Mesendoderm (in vitro differentiated cells): Measurements from ENCODE around the gene BAZ2B.

ENCODE experiments used
- DNase-seq: peaks from one replicate; pipeline ENCODE4 v3.0.0; 2013
- H2AK5ac ChIP-seq: 2 replicates; pipeline ENCODE4 v1.6.1; 2013; ENCODE audit warnings: low read length, inconsistent platforms
- H2BK120ac ChIP-seq: 2 replicates; pipeline ENCODE4 v1.6.1; 2013; ENCODE audit warnings: low read depth, mild to moderate bottlenecking, low read length, moderate library complexity, mixed read lengths
- H2BK15ac ChIP-seq: replicated peaks from 2 replicates; pipeline ENCODE4 v1.6.1; 2013; ENCODE audit warnings: low read depth, mild to moderate bottlenecking, moderate library complexity
- H2BK5ac ChIP-seq: 2 replicates; pipeline ENCODE4 v1.6.1; 2013; ENCODE audit warnings: low read length, inconsistent platforms
- H3K18ac ChIP-seq: 2 replicates; pipeline ENCODE4 v1.6.1; 2013; ENCODE audit warnings: mild to moderate bottlenecking, low read length, mixed read lengths
- H3K23ac ChIP-seq: one replicate; pipeline ENCODE4 v1.6.1; 2013; ENCODE audit warnings: low read length
- H3K27ac ChIP-seq: 2 replicates; pipeline ENCODE4 v1.5.1; 2013; ENCODE audit warnings: low read depth, mild to moderate bottlenecking, inconsistent platforms, low read length, moderate library complexity
- H3K27me3 ChIP-seq: 2 replicates; pipeline ENCODE4 v1.6.1; 2013; ENCODE audit warnings: low read length, control low read depth, mild to moderate bottlenecking, inconsistent platforms; ENCODE audit not compliant: insufficient read depth, poor library complexity
- H3K36me3 ChIP-seq: 2 replicates; pipeline ENCODE4 v1.6.1; 2013; ENCODE audit warnings: low read length, inconsistent platforms; ENCODE audit not compliant: control insufficient read depth, insufficient read depth
- H3K4ac ChIP-seq: one replicate; pipeline ENCODE4 v1.6.1; 2013; ENCODE audit warnings: low read depth, mild to moderate bottlenecking, low read length, moderate library complexity
- H3K4me1 ChIP-seq: 2 replicates; pipeline ENCODE4 v1.6.1; 2013; ENCODE audit warnings: low read depth, low read length, inconsistent platforms; ENCODE audit not compliant: control insufficient read depth
- H3K4me2 ChIP-seq: 2 replicates; pipeline ENCODE4 v1.6.1; 2013; ENCODE audit warnings: low read length
- H3K4me3 ChIP-seq: 2 replicates; pipeline ENCODE4 v1.5.1; 2013; ENCODE audit warnings: mild to moderate bottlenecking, low read length
- H3K56ac ChIP-seq: one replicate; pipeline ENCODE4 v1.6.1; 2013; ENCODE audit warnings: low read length
- H3K79me1 ChIP-seq: 2 replicates; pipeline ENCODE4 v1.6.1; 2013; ENCODE audit warnings: low read length, inconsistent platforms
- H3K79me2 ChIP-seq: 2 replicates; pipeline ENCODE4 v1.6.1; 2013; ENCODE audit warnings: mild to moderate bottlenecking, low read length; ENCODE audit not compliant: control insufficient read depth, insufficient read depth
- H3K9ac ChIP-seq: 2 replicates; pipeline ENCODE4 v1.6.1; 2013; ENCODE audit warnings: low read length, inconsistent platforms
- H4K5ac ChIP-seq: one replicate; pipeline ENCODE4 v1.6.1; 2013; ENCODE audit warnings: low read length
- H4K8ac ChIP-seq: one replicate; pipeline ENCODE4 v1.6.1; 2013; ENCODE audit warnings: low read depth, mild to moderate bottlenecking, control low read depth, low read length, moderate library complexity
- WGBS: extraction: QIAGEN DNeasy Blood & Tissue Kit; methylation state at CpG from one replicate; pipeline ENCODE4 v1.1.7; 2013; ENCODE audit warnings: low lambda C conversion rate, missing lambda C conversion rate; ENCODE audit not compliant: insufficient coverage; ENCODE audit errors: extremely low coverage; 5-methylcytosine and 5-hydroxymethylcytosine counted together

BAZ2B gene

DNA sequence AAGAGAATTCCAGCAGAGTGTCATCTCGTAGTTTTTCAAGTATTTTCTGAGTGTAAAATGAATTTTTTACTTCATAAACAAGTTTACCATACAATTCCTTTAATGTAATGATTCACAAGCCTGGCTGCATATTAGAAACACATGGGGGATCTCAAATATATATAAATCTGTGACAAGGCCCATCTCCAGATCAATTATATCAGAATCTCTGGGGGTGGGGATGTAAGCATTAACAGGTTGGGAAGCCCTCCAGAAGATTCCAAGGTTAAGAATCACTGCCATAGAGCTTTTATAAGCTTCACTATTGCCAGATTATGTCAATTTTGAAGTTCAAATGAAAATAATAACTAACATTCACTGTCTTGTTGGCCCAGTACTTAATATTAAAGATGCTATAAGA, 111.2 kb downstream of the BAZ2B start:
- no peaks in the 10 kb centered on the region for H3K27me3 ChIP-seq
- H3K4ac ChIP-seq = no peak overlapping the region
- no peak overlapping the region for H4K8ac ChIP-seq
- no peaks in the 10 kb centered on the region for H3K4me1 ChIP-seq
- no peak overlapping the region for H2BK15ac ChIP-seq
- H3K4me2 ChIP-seq = no peak overlapping the region
- no peak overlapping the region for H2AK5ac ChIP-seq
- WGBS = no CpG with 5 or more reads among the region's 1 CpG
- no peak overlapping the region for H3K56ac ChIP-seq
- no peaks in the 10 kb centered on the region for H3K79me2 ChIP-seq
- H3K4me3 ChIP-seq = no peak overlapping the region
- H2BK120ac ChIP-seq = no peak overlapping the region
- no peak overlapping the region for H3K9ac ChIP-seq
- H2BK5ac ChIP-seq = no peak overlapping the region
- H3K27ac ChIP-seq = no peak overlapping the region
- no peak overlapping the region for H3K23ac ChIP-seq
- no peak for DNase-seq
- no peaks in the 10 kb centered on the region for H3K36me3 ChIP-seq
- no peak overlapping the region for H3K18ac ChIP-seq
- H4K5ac ChIP-seq = no peak overlapping the region
- H3K79me1 ChIP-seq = no peaks in the 10 kb centered on the region

- no peak overlapping the region for H3K27ac ChIP-seq
- no peaks in the 10 kb centered on the region for H3K79me2 ChIP-seq
These were observed 114.6 kb downstream of the BAZ2B start for GRCh38 chr2:159501743-159502142.

GRCh38 chr2:159497847-159498246, 118.5 kb downstream of the BAZ2B start:
- Histone ChIP-seq H3K79me1 (no peaks in the 10 kb centered on the region), H3K27me3 (no peaks in the 10 kb centered on the region), H3K9ac (no peak overlapping the region), H3K56ac (no peak overlapping the region), H3K4me3 (no peak overlapping the region), H3K79me2 (no peaks in the 10 kb centered on the region), H4K8ac (no peak overlapping the region), H4K5ac (no peak overlapping the region), H3K36me3 (no peaks in the 10 kb centered on the region), H2AK5ac (no peak overlapping the region), H2BK5ac (no peak overlapping the region), H3K4me1 (no peaks in the 10 kb centered on the region), H3K4ac (no peak overlapping the region), H3K18ac (no peak overlapping the region), H3K4me2 (no peak overlapping the region), H2BK15ac (no peak overlapping the region), H3K23ac (no peak overlapping the region), H2BK120ac (no peak overlapping the region), H3K27ac (no peak overlapping the region)
- WGBS = no CpG with 5 or more reads among the region's 2 CpGs
- no peak for DNase-seq

More at GRCh38 chr2:159501743-159502142, 114.6 kb downstream of the BAZ2B start:
- Histone ChIP-seq H3K9ac (no peak overlapping the region), H3K4me3 (no peak overlapping the region), H4K8ac (no peak overlapping the region), H3K79me1 (no peaks in the 10 kb centered on the region), H2BK15ac (no peak overlapping the region), H3K4me1 (no peaks in the 10 kb centered on the region), H3K4me2 (no peak overlapping the region), H2BK120ac (no peak overlapping the region), H3K23ac (no peak overlapping the region), H2AK5ac (no peak overlapping the region), H3K36me3 (no peaks in the 10 kb centered on the region), H3K4ac (no peak overlapping the region), H4K5ac (no peak overlapping the region), H3K18ac (no peak overlapping the region), H3K56ac (no peak overlapping the region), H2BK5ac (no peak overlapping the region), H3K27me3 (no peaks in the 10 kb centered on the region)
- no CpG with 5 or more reads among the region's 1 CpG for WGBS
- no peak for DNase-seq

DNA sequence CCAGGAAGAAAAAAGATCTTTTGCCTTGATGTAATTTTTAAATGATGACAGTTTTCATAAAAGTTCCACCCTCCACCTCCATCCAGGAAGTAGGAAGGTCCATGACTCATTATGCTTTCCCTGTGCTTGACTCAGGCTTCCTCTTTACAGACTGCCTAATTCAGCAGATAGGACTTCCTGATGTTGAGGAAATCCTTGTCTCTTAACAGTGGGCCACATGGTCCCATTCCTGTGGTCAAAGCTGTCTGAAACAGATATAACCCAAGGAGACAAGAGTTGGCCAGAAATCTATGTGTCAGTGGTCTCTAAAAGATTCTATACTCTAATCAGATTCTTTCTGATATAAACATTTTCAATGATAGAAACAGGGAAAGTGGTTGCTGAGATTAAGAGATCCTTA, 119.1 kb downstream of the BAZ2B start:
- Histone ChIP-seq H2BK5ac (no peak overlapping the region), H3K27me3 (no peaks in the 10 kb centered on the region), H3K4me3 (no peak overlapping the region), H3K79me2 (no peaks in the 10 kb centered on the region), H4K8ac (no peak overlapping the region), H4K5ac (no peak overlapping the region), H3K4me1 (no peaks in the 10 kb centered on the region), H3K9ac (no peak overlapping the region), H3K36me3 (no peaks in the 10 kb centered on the region), H3K56ac (no peak overlapping the region), H3K27ac (no peak overlapping the region), H3K23ac (no peak overlapping the region), H3K79me1 (no peaks in the 10 kb centered on the region), H3K18ac (no peak overlapping the region), H2BK15ac (no peak overlapping the region), H2AK5ac (no peak overlapping the region), H3K4ac (no peak overlapping the region), H3K4me2 (no peak overlapping the region), H2BK120ac (no peak overlapping the region)
- DNase-seq = peak; percentile 54

DNA sequence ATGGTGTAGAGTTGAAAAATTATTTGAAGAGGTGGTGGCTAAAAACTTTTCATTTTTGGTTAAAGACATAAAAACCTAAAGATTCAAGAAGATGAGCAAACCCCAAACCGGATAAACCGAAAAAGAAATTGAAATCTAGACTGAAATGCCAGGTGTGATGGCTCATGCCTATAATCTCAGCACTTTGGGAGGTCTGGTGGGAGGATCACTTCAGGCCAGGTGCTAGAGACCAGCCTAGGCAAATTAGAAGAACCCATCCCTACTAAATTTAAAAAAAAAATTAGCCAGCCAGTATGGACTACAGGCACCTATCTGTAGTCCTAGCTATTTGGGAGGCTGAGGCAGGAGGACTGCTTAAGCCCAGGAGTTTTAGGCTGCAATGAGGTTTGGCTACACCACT, 126.9 kb downstream of the BAZ2B start:
- Histone ChIP-seq H3K9ac (no peak overlapping the region), H2AK5ac (no peak overlapping the region)
- no peak for DNase-seq

GRCh38 chr2:159484532-159484931, 131.8 kb downstream of the BAZ2B start:
- H3K18ac ChIP-seq = no peak overlapping the region
- no peaks in the 10 kb centered on the region for H3K79me2 ChIP-seq
- H3K4me2 ChIP-seq = no peak overlapping the region
- H2BK120ac ChIP-seq = no peak overlapping the region
- H3K79me1 ChIP-seq = no peaks in the 10 kb centered on the region
- H3K56ac ChIP-seq = no peak overlapping the region
- no peak overlapping the region for H3K9ac ChIP-seq
- no peak overlapping the region for H3K4me3 ChIP-seq
- no peak overlapping the region for H3K4ac ChIP-seq
- H4K5ac ChIP-seq = no peak overlapping the region
- H3K27me3 ChIP-seq = no peaks in the 10 kb centered on the region
- H2AK5ac ChIP-seq = no peak overlapping the region
- WGBS = no CpG with 5 or more reads among the region's 2 CpGs
- H3K27ac ChIP-seq = no peak overlapping the region
- H3K23ac ChIP-seq = no peak overlapping the region
- no peak overlapping the region for H2BK5ac ChIP-seq
- no peak overlapping the region for H4K8ac ChIP-seq
- H3K4me1 ChIP-seq = no peaks in the 10 kb centered on the region
- no peak for DNase-seq
- H3K36me3 ChIP-seq = no peaks in the 10 kb centered on the region
- H2BK15ac ChIP-seq = no peak overlapping the region

More for the DNA sequence above, 126.9 kb downstream of the BAZ2B start:
- no peaks in the 10 kb centered on the region for H3K79me2 ChIP-seq
- H2BK120ac ChIP-seq = no peak overlapping the region
- H3K4me3 ChIP-seq = no peak overlapping the region
- no peak overlapping the region for H3K23ac ChIP-seq
- no peaks in the 10 kb centered on the region for H3K79me1 ChIP-seq
- no peak overlapping the region for H2BK5ac ChIP-seq
- H4K8ac ChIP-seq = no peak overlapping the region
- no peak overlapping the region for H3K18ac ChIP-seq
- H3K56ac ChIP-seq = no peak overlapping the region
- H2BK15ac ChIP-seq = no peak overlapping the region
- H4K5ac ChIP-seq = no peak overlapping the region
- no peak overlapping the region for H3K4me2 ChIP-seq
- H3K4ac ChIP-seq = no peak overlapping the region
- no peaks in the 10 kb centered on the region for H3K4me1 ChIP-seq
- H3K36me3 ChIP-seq = no peaks in the 10 kb centered on the region
- WGBS = no CpG with 5 or more reads among the region's 2 CpGs
- no peaks in the 10 kb centered on the region for H3K27me3 ChIP-seq
- no peak overlapping the region for H3K27ac ChIP-seq
